ENCODE measurements around the gene CLTC.

Gene CLTC

DNA sequence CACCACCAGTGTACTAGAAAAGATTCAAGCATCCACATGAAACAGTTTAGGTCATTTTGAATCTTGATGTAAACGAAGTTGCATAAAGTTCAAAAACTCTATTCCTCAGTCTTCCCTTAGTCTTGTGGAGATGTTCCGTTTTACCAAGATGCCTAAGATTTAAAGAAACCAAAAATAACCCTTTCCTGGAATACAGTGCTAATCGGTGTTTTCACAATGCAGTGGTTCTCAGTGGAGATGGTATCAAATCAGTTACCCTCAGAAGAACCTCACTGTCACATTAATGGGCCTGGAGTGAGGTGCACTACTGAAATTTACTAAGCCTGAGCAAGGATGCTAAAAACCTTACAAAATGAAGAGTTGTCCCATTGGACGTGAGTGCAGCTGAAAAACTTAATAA is 78.4 kb downstream of the CLTC start:
- CTCF ChIA-PET: no interaction called here
- no peak for DNase-seq (ENCODE audit: low spot score)
- TF ChIP-seq, protein P1, sequence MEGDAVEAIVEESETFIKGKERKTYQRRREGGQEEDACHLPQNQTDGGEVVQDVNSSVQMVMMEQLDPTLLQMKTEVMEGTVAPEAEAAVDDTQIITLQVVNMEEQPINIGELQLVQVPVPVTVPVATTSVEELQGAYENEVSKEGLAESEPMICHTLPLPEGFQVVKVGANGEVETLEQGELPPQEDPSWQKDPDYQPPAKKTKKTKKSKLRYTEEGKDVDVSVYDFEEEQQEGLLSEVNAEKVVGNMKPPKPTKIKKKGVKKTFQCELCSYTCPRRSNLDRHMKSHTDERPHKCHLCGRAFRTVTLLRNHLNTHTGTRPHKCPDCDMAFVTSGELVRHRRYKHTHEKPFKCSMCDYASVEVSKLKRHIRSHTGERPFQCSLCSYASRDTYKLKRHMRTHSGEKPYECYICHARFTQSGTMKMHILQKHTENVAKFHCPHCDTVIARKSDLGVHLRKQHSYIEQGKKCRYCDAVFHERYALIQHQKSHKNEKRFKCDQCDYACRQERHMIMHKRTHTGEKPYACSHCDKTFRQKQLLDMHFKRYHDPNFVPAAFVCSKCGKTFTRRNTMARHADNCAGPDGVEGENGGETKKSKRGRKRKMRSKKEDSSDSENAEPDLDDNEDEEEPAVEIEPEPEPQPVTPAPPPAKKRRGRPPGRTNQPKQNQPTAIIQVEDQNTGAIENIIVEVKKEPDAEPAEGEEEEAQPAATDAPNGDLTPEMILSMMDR (conservative IDR thresholded peaks at IDR 0.05; ENCODE audit: low read depth): no peak
- H3K27ac ChIP-seq: no peak overlapping the region
- POLR2A ChIA-PET (ENCODE audit: low non-redundant PET): no interaction called here

DNA sequence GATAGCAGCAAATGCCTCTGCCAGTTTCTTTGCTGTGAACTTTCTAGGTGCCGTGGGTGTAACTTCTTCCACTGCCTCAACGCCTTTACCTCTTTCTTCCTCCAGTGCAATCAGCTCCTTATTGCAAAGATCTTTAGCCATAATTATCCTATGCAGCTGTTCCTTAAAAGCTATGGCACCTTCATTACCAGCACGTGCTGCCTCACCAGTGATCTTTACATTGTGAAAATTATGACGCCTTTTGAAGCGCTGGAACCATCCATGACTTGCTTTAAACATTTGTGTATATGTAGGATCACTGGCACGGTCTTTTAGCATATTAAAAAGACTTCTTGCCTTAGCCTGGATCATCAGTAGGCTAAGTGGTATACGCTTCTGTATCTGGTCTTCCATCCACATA is 79.5 kb downstream of the CLTC start:
- ChIA-PET CTCF (no interaction called here), POLR2A (ENCODE audit: low non-redundant PET) (no interaction called here)
- DNase-seq (ENCODE audit: low spot score): no peak
- no peak overlapping the region for H3K27ac ChIP-seq
- TF ChIP-seq, protein P1 (conservative IDR thresholded peaks at IDR 0.05; ENCODE audit: low read depth): no peak

- CTCF ChIA-PET: no interaction called here
- TF ChIP-seq, protein P1 (conservative IDR thresholded peaks at IDR 0.05; ENCODE audit: low read depth): no peak
- POLR2A ChIA-PET (ENCODE audit: low non-redundant PET): no interaction called here
- no peak overlapping the region for H3K27ac ChIP-seq
- no peak for DNase-seq (ENCODE audit: low spot score)
Measured at GRCh38 chr17:59699786-59700185, 80.1 kb downstream of the CLTC start.

DNA sequence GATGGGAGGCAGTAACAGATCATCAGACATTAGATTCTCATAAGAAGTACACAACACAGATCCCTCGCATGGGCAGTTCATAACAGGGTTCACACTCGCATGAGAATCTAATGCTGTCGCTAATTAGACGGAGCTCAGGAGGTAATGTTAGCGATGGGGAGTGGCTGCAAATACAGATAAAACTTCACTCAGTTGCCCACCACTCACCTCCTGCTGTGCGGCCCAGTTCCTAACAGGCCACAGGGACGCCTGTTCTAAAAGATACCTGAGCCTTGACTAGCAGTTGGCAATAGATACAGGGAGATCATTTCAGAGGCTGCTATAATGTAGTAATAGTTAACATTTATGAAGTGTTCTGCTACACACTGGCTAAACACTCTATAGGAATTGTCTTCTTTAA is 82.6 kb downstream of the CLTC start:
- DNase-seq (ENCODE audit: low spot score): no peak
- TF ChIP-seq, protein P1 (conservative IDR thresholded peaks at IDR 0.05; ENCODE audit: low read depth): no peak
- ChIA-PET CTCF (no interaction called here), POLR2A (ENCODE audit: low non-redundant PET) (no interaction called here)
- no peak overlapping the region for H3K27ac ChIP-seq

DNA sequence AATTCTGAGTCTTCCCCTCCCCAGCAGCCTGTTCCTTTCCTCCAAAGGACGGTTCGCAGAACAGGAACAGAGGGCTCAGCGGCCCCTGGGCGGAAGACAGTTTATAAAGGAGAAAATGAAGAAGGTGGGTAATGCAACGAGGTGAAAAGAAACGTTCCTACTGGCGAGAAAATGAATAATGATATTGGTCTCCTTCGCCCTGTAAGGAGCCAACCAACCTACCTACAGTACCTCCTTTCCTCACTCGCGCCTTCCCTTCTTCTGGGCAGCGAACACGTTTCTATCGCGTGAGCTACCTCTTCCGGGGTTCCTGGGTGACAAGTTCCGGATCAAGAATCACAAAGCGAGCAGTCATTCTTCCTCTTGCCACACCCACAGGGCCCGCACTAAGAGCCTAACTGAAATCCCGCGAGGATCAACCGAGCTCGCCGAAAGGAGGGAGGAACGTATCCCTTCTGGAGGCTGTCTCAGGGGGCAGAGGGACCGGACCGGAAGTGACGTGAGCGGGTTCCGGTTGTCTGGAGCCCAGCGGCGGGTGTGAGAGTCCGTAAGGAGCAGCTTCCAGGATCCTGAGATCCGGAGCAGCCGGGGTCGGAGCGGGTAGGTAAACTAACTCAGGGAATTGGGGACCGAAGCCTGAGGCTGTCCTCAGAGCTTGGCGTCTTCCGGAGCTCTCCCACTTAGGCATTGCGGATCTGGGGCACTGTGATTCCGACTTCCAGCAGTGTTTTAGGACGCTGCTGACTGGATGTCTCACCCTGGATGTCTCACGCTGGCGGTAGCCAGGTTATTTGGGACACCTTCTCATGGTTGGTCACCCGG is 87.7 kb downstream of the CLTC start, which contains the start of the genes PTRH2 and VMP1:
PTRH2 (minus strand) TSS at position 282 of the 822 bp plus-strand sequence. CDS start 9,452 bp downstream, outside the sequence.
VMP1 (plus strand) TSS at position 506 of the 822 bp plus-strand sequence. CDS start 23,793 bp downstream, outside the sequence.
- DNase-seq (ENCODE audit: low spot score): peak; percentile 99

GRCh38 chr17:59707971-59708430 is 88.3 kb downstream of the CLTC start:
- peak; percentile 26 for DNase-seq (ENCODE audit: low spot score)
- peak overlapping the region; percentile 92 for H3K27ac ChIP-seq
- ChIA-PET CTCF (interaction anchor here (0.5 kb wide), 1 partner anchor 329 kb away, joined by 4 read pairs; no protein-coding TSS in a partner anchor), POLR2A (ENCODE audit: low non-redundant PET) (interaction anchor here (1.1 kb wide), 1 partner anchor 22 kb away, joined by 3 read pairs; no protein-coding TSS in a partner anchor)
- TF ChIP-seq, protein P1 (conservative IDR thresholded peaks at IDR 0.05; ENCODE audit: low read depth): no peak

More for the DNA sequence above, 87.7 kb downstream of the CLTC start, which contains the start of the genes PTRH2 and VMP1:
- H3K27ac ChIP-seq: peak within 1 kb of the TSS; percentile 92
- CTCF ChIA-PET: interaction anchor here (0.6 kb wide), 1 partner anchor 195 kb away, joined by 3 read pairs; no protein-coding TSS in a partner anchor
- TF ChIP-seq, protein P1 (conservative IDR thresholded peaks at IDR 0.05; ENCODE audit: low read depth): no peak
- POLR2A ChIA-PET (ENCODE audit: low non-redundant PET): interaction anchor here (0.9 to 1.1 kb wide), 2 partner anchors 22 to 25 kb away, joined by 3 to 4 read pairs; no protein-coding TSS in a partner anchor

All from RWPE1 (cell line).